GM06990 (cell line): Measurements from ENCODE around the gene FAM89B.

ENCODE experiments used
- DNase-seq: peaks from one replicate; pipeline ENCODE4 v3.0.0-alpha.2; 2011; ENCODE audit not compliant: insufficient read length; ENCODE audit errors: extremely low read depth
- H3K27me3 ChIP-seq: replicated peaks from 2 replicates; pipeline ENCODE4 v1.6.0; 2011; ENCODE audit warnings: low read length; ENCODE audit not compliant: control insufficient read depth, insufficient read depth
- H3K36me3 ChIP-seq: 2 replicates; pipeline ENCODE4 v1.5.1; 2011; ENCODE audit warnings: low read length; ENCODE audit not compliant: control insufficient read depth, insufficient read depth
- H3K4me3 ChIP-seq: replicated peaks from 2 replicates; pipeline ENCODE4 v1.5.1; 2011; ENCODE audit warnings: low read depth, mild to moderate bottlenecking, control low read depth, low read length
- TF ChIP-seq, protein P1 (sequence below): IDR thresholded peaks from 2 replicates; pipeline ENCODE4 v1.5.1; 2011; ENCODE audit warnings: low read length, control low read depth, mild to moderate bottlenecking, inconsistent platforms; ENCODE audit not compliant: insufficient read depth, poor library complexity, severe bottlenecking

Gene FAM89B

DNA sequence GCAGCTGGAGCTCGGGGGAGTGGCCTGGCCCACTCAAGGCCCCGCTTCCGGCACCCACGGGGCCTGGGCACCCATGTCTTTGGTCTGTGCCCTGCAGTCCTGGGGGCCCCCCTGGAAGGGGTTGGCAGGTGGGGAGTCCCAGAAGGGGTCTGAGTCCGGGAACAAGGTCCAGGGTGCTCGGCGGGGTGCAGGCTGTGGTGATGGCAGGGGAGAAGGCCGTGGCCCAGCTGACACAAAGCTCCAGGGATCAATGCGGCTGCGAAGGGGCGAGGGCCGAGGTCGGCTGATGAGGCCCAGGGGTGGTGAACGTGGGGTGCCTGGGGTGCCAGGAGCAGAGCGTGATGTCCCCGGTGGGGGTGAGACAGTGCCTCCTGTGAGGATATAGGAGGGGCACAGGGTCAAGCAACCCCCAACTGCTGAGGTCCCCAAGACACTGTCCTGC, 25.9 kb downstream of the FAM89B start:
- Histone ChIP-seq H3K4me3 (no peak overlapping the region), H3K36me3 (peaks cover 24% of the 10 kb centered on the region), H3K27me3 (no peaks in the 10 kb centered on the region)
- TF ChIP-seq, protein P1, sequence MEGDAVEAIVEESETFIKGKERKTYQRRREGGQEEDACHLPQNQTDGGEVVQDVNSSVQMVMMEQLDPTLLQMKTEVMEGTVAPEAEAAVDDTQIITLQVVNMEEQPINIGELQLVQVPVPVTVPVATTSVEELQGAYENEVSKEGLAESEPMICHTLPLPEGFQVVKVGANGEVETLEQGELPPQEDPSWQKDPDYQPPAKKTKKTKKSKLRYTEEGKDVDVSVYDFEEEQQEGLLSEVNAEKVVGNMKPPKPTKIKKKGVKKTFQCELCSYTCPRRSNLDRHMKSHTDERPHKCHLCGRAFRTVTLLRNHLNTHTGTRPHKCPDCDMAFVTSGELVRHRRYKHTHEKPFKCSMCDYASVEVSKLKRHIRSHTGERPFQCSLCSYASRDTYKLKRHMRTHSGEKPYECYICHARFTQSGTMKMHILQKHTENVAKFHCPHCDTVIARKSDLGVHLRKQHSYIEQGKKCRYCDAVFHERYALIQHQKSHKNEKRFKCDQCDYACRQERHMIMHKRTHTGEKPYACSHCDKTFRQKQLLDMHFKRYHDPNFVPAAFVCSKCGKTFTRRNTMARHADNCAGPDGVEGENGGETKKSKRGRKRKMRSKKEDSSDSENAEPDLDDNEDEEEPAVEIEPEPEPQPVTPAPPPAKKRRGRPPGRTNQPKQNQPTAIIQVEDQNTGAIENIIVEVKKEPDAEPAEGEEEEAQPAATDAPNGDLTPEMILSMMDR: no peak
- DNase-seq: no peak

DNA sequence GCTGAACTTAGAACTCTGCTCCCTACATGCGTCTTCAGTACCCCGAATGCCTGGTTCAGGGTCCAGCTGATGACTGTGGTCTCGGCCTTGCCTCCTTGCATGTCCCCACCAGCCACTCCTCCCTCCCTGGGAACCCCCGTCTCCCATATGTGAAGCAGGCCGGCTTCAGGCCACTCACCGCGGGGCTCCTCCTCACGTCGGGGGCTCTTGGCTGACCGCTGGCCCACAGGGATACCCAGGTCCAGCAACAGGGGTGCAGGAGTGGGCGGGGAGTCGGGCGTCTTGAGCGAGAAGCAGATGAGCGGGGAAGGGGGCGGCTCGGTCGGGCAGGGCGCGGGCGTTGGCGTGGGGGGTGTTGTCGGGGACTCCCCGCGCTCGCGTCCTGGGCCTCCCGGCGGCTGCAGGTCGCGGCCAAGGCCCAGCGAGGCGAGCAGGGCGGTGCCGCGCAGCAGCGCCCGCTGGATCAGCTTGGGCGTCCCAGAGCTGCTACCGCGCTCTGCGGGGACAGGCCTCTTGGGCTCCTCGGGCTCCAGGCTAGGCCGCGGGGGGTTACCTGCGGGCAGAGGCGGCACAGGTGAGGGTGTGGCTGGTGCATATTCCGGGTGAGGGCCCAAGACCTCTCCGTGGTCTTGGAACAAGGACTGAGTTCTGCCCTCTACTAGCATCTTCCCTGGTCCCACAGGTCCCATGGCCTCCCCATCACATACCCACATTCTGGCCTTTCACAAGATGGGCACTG, 27.0 kb downstream of the FAM89B start:
- Histone ChIP-seq H3K27me3 (no peaks in the 10 kb centered on the region), H3K4me3 (no peak overlapping the region), H3K36me3 (peaks cover 25% of the 10 kb centered on the region)
- no peak for DNase-seq
- TF ChIP-seq, protein P1: no peak

DNA sequence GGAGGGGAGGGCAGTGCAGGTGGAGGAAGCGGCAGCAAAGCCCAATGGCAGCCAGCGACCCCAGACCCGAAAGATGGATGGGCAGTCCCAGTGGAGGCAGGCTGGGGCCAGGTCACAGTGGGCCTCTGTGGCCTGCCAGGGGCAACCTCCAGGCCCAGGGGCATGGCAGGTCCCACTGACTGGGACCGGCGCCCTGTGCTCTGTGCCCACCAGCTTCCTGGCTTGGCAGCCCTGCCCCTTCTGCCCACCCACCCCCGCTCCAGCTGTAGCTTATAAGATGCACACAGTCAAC, 27.6 kb downstream of the FAM89B start:
- Histone ChIP-seq H3K36me3 (peaks cover 29% of the 10 kb centered on the region), H3K27me3 (no peaks in the 10 kb centered on the region), H3K4me3 (no peak overlapping the region)
- TF ChIP-seq, protein P1: no peak
- DNase-seq: no peak

DNA sequence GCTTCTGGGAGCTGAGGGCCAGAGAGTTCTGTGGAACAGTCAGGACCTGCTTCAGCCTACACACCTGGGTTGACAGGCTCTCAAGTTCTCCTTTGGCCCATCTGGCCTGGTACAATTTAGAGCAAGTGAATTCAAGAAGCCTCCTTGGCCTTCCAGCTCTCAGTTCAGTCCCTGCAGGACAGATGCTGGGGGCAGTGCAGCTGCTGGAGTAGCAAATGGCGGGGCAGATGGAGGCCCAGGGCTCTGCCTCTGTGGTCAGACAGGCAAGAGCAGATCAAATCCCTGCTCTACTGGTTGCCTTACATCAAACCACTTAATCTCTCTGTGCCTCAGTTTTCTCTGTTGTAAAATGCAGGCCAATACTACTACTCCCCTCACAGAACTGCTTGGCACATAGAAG, 31.9 kb downstream of the FAM89B start:
- TF ChIP-seq, protein P1: no peak
- H3K27me3 ChIP-seq: no peaks in the 10 kb centered on the region
- H3K36me3 ChIP-seq: peaks cover 43% of the 10 kb centered on the region
- DNase-seq: no peak
- H3K4me3 ChIP-seq: no peak overlapping the region

DNA sequence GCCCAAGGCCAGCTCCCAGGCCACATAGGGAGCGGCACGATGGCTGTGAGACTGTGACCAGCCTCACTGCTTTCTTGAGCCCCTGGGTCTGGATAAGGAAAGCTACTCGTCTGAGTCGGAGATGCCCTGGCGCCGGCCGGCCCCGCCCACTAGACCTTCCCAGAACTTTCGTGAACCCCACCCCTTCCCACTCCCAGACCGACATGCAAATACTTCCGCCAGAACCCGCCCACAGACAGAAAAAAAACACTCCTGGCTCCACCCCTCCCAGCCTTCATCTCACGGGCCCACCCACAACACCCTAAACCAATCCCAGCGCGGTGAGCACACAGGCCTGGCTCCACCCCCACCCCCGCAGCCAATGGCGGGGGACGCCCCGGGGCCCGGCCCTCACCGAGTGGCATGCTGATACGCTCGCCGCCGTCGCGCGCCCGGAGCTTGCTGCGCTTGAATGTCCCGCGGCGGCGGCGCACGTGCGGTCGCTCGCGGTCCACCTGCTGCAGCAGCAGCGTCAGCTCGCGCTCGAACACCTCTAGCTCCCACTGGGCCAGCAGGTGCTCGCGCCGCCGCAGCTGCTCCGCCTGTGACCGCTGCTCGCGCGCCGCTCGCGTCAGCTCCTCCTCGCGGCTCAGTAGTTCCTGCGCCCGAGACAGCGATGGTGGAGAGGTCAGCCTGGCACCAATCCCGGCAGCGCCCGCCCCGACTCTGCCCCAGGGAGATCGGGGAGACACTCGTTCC, 34.7 kb downstream of the FAM89B start:
- DNase-seq: no peak
- TF ChIP-seq, protein P1: no peak
- H3K4me3 ChIP-seq: no peak overlapping the region

More for the DNA sequence above, 34.7 kb downstream of the FAM89B start:
- peaks cover 48% of the 10 kb centered on the region for H3K36me3 ChIP-seq
- no peaks in the 10 kb centered on the region for H3K27me3 ChIP-seq
